ENCODE results near the gene NPAS2.

The NPAS2 gene

GRCh38 chr2:100793982-100794381, 26.0 kb upstream of the NPAS2 start:
- DNase-seq = no peak

GRCh38 chr2:100796499-100797100, 23.3 kb upstream of the NPAS2 start:
- DNase-seq = no peak

GRCh38 chr2:100799686-100800085, 20.3 kb upstream of the NPAS2 start:
- DNase-seq = no peak

- DNase-seq = no peak
Measured at GRCh38 chr2:100800915-100801314, 19.0 kb upstream of the NPAS2 start.

- no peak for DNase-seq
Measured at GRCh38 chr2:100801402-100801801, 18.5 kb upstream of the NPAS2 start.

- no peak for DNase-seq
Measured at GRCh38 chr2:100802066-100802465, 17.9 kb upstream of the NPAS2 start.

- DNase-seq = no peak
Measured at GRCh38 chr2:100803334-100803733, 16.6 kb upstream of the NPAS2 start.

- no peak for DNase-seq
Measured at GRCh38 chr2:100806550-100806949, 13.4 kb upstream of the NPAS2 start.

GRCh38 chr2:100807707-100808106, 12.2 kb upstream of the NPAS2 start:
- no peak for DNase-seq

GRCh38 chr2:100808582-100808981, 11.4 kb upstream of the NPAS2 start:
- DNase-seq = no peak

- DNase-seq = no peak
Measured at GRCh38 chr2:100809506-100809905, 10.4 kb upstream of the NPAS2 start.

- DNase-seq = no peak
Measured at GRCh38 chr2:100810603-100811145, 9.3 kb upstream of the NPAS2 start.

- no peak for DNase-seq
Measured at GRCh38 chr2:100812116-100812515, 7.8 kb upstream of the NPAS2 start.

- no peak for DNase-seq
Measured at GRCh38 chr2:100812573-100812972, 7.4 kb upstream of the NPAS2 start.

GRCh38 chr2:100813527-100813926, 6.4 kb upstream of the NPAS2 start:
- DNase-seq = peak; percentile 36

GRCh38 chr2:100814043-100814442, 5.9 kb upstream of the NPAS2 start:
- no peak for DNase-seq

- DNase-seq = no peak
Measured at GRCh38 chr2:100814453-100814852, 5.5 kb upstream of the NPAS2 start.

GRCh38 chr2:100817388-100817985, 2.5 kb upstream of the NPAS2 start:
- DNase-seq = no peak

- DNase-seq = no peak
Measured at GRCh38 chr2:100818003-100818605, 1.8 kb upstream of the NPAS2 start.

GRCh38 chr2:100818606-100819369, 1.2 kb upstream of the NPAS2 start:
- peak; percentile 2 for DNase-seq

- DNase-seq = no peak
Measured at GRCh38 chr2:100820273-100820522, 259 bp downstream of the NPAS2 start.

- no peak for DNase-seq
Measured at GRCh38 chr2:100820523-100821254, 750 bp downstream of the NPAS2 start.

GRCh38 chr2:100821255-100821910, 1.4 kb downstream of the NPAS2 start:
- DNase-seq = no peak

All from activated CD4-positive, alpha-beta T cell treated with anti-CD3 and anti-CD28 coated beads, Interleukin-10, Interleukin-2, amounts not matched to agents 100 ng/mL and 50 ng/mL, durations not matched to agents 16 hours and 8 hours (primary cell).